ENCODE data around the gene SUCLG2.

DNA sequence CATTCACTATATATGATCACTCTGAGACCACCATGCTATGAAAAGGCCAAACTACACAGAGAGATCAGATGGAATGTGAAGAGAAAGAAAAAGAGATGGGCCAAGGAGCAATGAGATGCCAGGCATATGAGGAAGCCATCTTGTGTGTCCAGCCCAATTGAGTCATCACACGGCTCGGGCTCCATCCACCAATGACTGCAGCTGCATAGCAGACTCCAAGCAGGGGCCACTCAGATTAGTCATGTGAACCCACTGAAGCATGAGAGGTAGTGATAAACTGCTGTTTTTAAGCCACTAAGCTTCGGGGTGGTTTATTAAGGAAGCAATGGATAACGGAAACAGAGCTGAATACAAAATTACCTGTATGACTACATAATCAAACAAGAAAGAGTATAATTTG is 185.9 kb downstream of the SUCLG2 start:
- TF ChIP-seq POLR2A (IDR thresholded peaks at IDR 0.05) = no peak
- no peak for TF ChIP-seq CTCF (IDR thresholded peaks at IDR 0.05)
